HUDEP-2 (cell line): Measurements from ENCODE around the gene TNXB.
A peak's percentile ranks its signal among the peaks of the same experiment; 100 is the strongest.
"Not testable (repeated sequence)": the region's sequence is repeated elsewhere in the genome, so short reads cannot be mapped to it uniquely, and the experiment has no call there.

Source experiments
- DNase-seq, 76 experiments: peaks; one replicate each; lab custom pipeline; 2025; ENCODE audit not compliant: unreplicated experiment in 76 of 76; lab: John Stamatoyannopoulos, UW

The TNXB gene

GRCh38 chr6:32146287-32146686 lies 37.1 kb upstream of the TNXB start:
- DNase-seq, result no peak

- DNase-seq, result not testable (repeated sequence)
Observed at GRCh38 chr6:32144238-32144637, 35.1 kb upstream of the TNXB start.

DNA sequence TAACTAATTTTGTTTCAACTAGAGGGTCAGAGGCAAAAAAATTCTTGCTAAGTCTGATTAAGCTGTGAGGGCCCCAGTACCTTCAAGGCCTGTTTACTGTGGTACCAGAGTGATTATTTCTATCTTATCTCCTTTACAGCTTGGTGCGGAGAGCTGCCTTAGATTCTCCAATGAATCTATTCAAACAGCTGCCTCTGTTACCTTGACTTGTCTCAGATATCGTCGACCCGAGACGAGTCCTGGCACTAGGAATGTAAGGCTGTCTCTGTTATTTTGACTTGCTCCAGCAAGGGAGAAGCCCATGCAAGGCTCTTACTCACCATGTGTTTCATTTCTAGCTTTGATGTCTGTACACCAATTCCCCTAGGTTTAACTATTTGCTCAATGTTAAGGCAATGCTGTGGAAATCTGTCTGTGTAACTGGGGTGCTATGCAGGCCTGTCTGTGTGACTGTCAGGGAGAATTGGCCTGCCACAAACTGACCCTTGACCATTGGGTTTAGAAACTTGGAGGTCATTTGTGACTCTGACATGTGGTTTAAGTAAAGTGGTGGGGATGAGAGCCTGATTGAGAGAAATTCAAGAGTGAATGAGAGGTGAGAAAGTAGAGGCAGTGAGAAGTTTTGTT lies 31.4 kb upstream of the TNXB start:
- DNase-seq, result peak in 38 of 76 experiments; percentile 16 to 72 (median 38)

DNA sequence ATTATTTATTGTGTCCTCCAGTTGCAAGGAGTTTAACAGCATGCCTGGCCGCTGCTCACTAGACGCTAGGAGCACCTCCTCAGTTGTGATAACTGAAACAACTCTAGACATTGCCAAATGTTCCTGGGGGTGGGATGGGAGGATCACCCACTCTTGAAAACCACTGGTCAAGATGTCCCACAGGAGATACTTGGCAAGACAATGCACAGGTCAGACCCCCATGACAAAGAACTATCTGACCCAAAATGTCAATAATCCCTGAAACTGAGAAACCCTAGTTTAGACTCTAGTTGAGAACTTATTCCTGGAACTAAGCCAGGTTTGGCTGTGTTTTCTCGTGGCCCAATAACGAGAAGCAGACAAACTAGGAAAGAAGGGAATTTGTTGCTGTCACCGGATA lies 30.5 kb upstream of the TNXB start:
- DNase-seq, result no peak

GRCh38 chr6:32137454-32137853 lies 28.3 kb upstream of the TNXB start:
- DNase-seq, result no peak

DNA sequence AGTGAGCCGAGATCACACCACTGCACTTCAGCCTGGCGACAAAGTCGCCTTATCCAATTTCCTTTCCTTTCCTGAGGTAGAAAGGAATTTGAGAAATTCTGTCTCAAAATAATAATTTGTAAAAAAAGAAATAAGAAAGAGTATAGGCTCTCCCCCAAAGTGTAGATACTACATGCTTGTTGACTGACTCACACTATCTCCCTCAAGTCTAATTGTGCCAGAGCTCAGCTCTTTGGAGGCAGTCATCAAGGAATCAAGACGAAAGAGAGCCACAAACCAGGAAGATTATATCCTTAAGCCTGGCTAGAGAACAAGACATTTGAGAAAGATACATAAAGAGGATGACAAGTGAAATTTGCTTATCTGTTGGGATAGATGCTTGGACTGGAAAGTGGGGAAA lies 24.6 kb upstream of the TNXB start:
- DNase-seq, result no peak

DNA sequence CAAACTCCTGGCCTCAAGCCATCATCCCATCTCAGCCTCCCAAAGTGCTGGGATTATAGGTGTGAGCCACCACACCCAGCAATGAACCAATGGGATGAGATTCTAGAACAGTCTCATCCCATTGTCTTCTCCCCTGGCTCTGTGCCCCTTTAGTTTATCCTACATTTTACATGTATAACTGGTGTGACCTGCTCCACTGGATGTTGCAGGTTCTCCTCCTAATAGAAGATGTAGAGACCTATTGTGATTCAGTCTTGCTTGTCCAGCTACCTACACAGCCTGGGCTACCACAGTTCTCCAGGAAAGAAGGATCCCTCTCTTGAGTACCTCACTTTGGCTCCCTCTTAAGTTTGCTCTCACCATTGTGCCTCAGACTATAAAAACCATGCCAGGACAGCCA lies 23.0 kb upstream of the TNXB start:
- peak in 3 of 76 experiments; percentile 27 to 55 (median 49) for DNase-seq

DNA sequence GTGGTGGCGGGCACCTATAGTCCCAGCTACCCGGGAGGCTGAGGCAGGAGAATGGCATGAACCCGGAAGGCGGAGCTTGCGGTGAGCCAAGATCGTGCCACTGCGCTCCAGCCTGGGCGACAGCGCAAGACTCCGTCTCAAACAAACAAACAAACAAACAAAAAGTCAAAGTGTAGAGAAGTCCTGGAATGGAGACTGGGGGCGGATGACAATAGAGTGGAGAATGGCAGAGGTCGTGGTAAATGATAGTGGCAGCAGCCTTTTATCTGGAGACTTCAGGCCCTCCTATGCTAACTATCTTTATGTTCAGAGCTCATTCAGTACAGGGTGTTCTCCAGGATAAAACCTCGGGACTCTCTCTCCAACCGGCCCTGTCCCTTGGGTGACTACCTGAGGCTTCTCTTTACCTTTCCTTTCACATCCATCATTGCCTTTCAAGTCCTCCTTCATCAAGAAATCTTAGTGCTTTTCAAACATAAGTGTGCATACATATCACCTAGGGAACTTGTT lies 22.4 kb upstream of the TNXB start:
- peak in 72 of 76 experiments; percentile 33 to 93 (median 74) for DNase-seq

DNA sequence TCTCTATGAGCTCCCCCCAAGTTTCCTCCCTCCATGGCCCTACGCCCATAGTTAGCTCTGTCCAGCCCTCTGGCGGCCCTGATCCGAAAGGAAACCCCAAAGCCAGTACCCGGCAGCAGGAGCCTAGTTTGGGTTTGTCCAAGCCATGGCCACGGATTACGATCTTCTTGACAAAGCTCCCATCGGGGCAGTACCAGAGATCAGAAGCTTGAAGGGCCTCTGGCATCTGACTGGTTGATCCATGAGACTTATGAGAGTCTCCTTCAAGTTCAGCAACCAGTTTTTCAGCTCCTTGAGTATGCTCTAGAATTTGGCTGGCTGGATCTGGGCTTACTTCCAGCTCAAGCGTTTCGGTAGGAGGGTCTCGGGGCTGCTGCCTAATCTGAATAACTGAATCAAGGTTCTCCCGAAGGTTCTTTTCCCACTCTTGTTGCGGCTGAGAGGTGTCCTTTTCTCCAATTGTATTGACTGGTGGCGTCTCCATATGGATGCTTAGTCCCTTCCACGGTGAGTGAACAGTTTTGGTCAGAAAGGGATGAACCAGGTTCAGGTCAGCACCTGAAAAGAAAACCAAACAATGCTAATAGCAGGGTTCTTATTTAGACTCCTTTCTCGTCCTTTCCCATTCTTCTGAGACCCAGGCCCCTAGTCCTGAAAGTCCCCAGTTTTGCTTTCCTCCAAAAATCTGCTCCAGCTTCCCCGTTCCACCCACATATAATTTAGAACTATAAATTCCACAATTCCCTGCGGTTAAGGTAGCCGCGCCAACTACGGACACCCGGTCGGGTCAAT lies 20.4 kb upstream of the TNXB start:
- peak in 16 of 76 experiments; percentile 19 to 60 (median 39) for DNase-seq

DNA sequence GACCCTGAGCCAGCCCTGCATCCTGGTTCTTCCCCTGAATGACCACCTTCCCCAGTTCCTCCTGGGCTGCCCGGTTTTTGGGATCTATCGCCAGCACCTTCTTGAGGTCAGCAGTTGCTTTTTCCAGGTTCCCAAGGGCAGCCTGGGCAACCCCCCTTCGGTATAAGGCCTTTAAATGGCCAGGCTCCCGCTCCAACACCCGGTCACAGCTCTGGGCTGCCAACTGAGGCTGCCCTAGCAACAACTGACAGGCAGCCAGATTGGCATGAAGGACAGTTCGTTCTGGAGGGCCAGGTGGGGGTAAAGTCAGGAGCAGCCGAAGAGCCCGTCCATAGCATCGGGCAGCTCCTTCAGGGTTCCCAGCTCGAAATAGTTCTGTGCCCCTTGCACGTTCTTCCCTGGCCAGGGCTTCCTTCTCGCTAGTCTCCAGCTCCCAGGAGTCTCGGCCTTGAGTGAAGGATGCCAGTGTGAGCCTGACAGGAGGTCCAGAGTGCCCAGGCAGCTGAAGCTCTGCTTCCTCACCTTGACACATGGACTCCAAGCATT lies 19.7 kb upstream of the TNXB start:
- no peak for DNase-seq

GRCh38 chr6:32127717-32128592 lies 18.8 kb upstream of the TNXB start, which contains the start of gene ATF6B:
ATF6B (minus strand) TSS chr6:32128246; CDS start chr6:32128207, 39 bp downstream.
- DNase-seq, result peak in 75 of 76 experiments; percentile 73 to 100 (median 99)

GRCh38 chr6:32127409-32127716 lies 18.2 kb upstream of the TNXB start:
- no peak for DNase-seq

GRCh38 chr6:32126880-32127279 lies 17.7 kb upstream of the TNXB start:
- peak in 1 of 76 experiments; percentile 7 for DNase-seq

DNA sequence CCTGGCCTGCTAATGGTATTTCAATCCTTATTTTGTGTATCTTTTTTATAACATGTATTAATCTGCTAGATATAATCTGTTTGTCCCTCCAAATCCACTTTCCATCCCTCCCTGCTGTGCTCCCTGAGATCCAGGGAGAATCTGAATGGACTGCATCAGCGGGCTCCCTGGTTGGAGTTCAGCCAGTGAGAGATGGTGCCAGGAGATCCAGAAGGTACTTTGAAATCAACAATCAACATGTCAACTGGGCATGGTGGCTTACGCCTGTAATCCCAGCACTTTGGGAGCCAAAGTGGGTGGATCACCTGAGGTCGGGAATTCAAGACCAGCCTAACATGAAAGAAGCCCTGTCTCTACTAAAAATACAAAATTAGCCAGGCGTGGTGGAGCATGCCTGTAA lies 14.5 kb upstream of the TNXB start:
- DNase-seq, result no peak

- DNase-seq, result no peak
Observed at GRCh38 chr6:32120573-32121059, 11.5 kb upstream of the TNXB start.

DNA sequence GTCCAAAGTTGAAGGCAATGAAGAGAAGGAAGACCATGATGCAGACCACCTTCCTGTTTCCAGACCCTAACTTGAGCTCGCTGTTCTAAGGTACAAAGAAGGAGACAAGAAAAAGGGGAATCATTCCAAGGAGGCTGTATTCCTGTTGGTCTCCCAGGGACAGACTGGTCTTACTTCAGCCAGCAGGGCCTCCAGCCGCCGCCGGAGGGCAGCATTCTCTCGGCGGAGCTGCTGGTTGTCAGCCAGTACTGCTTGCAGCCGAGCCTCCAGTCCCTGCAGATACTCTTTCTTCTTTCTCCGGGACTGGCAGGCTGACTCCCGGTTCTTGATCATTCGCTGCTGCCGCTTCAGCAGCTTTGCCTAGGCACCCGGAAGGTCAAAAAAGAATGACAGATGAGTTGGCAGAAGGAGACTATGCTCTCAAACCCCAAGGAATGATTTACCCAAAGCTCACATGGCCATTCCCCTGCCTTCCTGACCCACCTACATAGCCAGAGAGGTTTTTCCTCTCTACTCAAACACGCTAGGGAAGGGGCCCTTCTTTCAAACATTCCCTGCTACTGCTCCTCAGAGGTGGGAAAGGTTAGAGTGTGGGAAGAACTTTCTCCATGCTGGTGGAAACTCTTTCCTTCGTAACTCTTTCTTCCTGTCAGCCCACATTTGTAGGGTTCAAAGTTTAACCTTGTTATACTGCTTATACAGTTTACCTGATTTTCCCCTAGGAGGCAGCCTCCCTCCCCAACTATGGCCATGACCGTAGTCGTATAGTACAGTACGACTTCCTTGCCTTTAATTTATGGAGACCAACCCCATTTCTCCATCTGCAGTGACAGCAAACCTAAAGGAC lies 9.9 kb upstream of the TNXB start:
- peak in 70 of 76 experiments; percentile 40 to 92 (median 80) for DNase-seq

DNA sequence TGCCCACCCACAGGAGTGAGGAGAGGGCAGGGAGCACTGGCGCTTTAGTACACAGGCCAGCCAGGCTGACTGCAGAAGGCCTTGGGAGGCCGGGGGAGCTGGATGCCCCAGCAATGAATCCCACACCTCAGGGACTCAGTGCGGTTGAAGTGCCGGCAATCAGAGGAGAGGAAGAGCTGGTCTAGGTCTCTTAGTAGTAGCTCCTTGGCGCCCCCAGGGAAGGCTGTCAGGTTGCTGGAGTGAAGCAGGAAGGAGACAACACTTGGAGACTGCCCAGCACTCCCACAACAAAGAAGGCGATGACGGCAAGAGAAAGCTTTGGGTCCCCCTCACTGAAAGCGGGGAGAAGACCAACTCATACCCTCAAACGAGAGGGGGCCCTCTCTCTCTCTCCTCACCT lies 8.3 kb upstream of the TNXB start:
- no peak for DNase-seq

- peak in 20 of 76 experiments; percentile 8 to 55 (median 24) for DNase-seq
Observed at GRCh38 chr6:32116674-32117073, 7.5 kb upstream of the TNXB start.

GRCh38 chr6:32115623-32116022 lies 6.5 kb upstream of the TNXB start:
- DNase-seq, result no peak

DNA sequence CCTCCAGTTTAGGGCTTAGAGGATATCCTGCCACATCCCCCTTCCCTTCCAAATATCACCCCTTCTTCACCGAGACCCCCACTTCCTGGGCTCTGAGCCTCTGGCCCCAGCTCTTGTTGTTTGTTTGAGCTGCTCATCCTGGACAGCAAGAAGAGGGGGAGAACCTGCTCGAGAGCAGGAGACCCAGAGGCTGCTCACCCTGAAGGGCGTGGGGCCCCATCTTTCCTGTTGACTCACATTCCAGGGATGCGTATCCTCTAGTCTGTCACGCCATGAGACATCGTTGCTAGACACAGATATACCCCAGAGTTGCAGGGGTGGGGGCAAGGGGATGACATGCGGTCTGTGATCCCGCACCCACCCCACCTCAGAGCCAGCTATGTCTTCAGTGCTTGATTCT lies 5.7 kb upstream of the TNXB start:
- no peak for DNase-seq
